SK-N-SH (cell line): Measurements from ENCODE around the gene BAHCC1.

ENCODE experiments used
- TF ChIP-seq, protein P1 (sequence below): fragments of 150-350 bp; IDR thresholded peaks from 2 replicates; pipeline ENCODE4 v1.6.1; 2017; ENCODE audit warnings: antibody characterized with exemption, low read length, low read depth, borderline replicate concordance
- TF ChIP-seq, protein P2 (sequence below): fragments of 200-600 bp; sonication (generic); IDR thresholded peaks from 2 replicates; pipeline ENCODE4 v1.6.1; 2017; ENCODE audit warnings: antibody characterized with exemption, mild to moderate bottlenecking, moderate library complexity

- TF ChIP-seq, protein P1, sequence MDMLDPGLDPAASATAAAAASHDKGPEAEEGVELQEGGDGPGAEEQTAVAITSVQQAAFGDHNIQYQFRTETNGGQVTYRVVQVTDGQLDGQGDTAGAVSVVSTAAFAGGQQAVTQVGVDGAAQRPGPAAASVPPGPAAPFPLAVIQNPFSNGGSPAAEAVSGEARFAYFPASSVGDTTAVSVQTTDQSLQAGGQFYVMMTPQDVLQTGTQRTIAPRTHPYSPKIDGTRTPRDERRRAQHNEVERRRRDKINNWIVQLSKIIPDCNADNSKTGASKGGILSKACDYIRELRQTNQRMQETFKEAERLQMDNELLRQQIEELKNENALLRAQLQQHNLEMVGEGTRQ, result no peak
- TF ChIP-seq, protein P2, sequence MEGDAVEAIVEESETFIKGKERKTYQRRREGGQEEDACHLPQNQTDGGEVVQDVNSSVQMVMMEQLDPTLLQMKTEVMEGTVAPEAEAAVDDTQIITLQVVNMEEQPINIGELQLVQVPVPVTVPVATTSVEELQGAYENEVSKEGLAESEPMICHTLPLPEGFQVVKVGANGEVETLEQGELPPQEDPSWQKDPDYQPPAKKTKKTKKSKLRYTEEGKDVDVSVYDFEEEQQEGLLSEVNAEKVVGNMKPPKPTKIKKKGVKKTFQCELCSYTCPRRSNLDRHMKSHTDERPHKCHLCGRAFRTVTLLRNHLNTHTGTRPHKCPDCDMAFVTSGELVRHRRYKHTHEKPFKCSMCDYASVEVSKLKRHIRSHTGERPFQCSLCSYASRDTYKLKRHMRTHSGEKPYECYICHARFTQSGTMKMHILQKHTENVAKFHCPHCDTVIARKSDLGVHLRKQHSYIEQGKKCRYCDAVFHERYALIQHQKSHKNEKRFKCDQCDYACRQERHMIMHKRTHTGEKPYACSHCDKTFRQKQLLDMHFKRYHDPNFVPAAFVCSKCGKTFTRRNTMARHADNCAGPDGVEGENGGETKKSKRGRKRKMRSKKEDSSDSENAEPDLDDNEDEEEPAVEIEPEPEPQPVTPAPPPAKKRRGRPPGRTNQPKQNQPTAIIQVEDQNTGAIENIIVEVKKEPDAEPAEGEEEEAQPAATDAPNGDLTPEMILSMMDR, result no peak
These were observed 87.4 kb downstream of the BAHCC1 start for GRCh38 chr17:81482673-81483072.
